NT2/D1 (cell line): ENCODE results near the gene AQP12A.
"Not testable (repeated sequence)": the region's sequence is repeated elsewhere in the genome, so short reads cannot be mapped to it uniquely, and the experiment has no call there.

Source experiments
- DNase-seq: peaks from one replicate; pipeline ENCODE4 v3.0.0-alpha.2; 2011; ENCODE audit warnings: low read depth, low spot score
- H3K27me3 ChIP-seq: 2 replicates; pipeline ENCODE4 v1.6.0; 2011; ENCODE audit warnings: mild to moderate bottlenecking; ENCODE audit not compliant: insufficient read length, insufficient read depth
- H3K36me3 ChIP-seq: 2 replicates; pipeline ENCODE4 v1.6.1; 2011; ENCODE audit warnings: mild to moderate bottlenecking, low read length, mixed read lengths; ENCODE audit not compliant: insufficient read depth, insufficient read length
- H3K4me1 ChIP-seq: 2 replicates; pipeline ENCODE4 v1.5.1; 2011; ENCODE audit not compliant: insufficient read depth, insufficient read length
- H3K4me3 ChIP-seq: 2 replicates; pipeline ENCODE4 v1.5.1; 2011; ENCODE audit warnings: low read depth; ENCODE audit not compliant: insufficient read length
- H3K9ac ChIP-seq: 2 replicates; pipeline ENCODE4 v1.6.0; 2011; ENCODE audit warnings: low read depth; ENCODE audit not compliant: insufficient read length
- H3K9me3 ChIP-seq: 2 replicates; pipeline ENCODE4 v1.5.1; 2011; ENCODE audit warnings: mild to moderate bottlenecking, low read length; ENCODE audit not compliant: insufficient read depth
- SUZ12 ChIP-seq: IDR thresholded peaks from 2 replicates; pipeline ENCODE4 v1.6.1; 2011; ENCODE audit not compliant: insufficient read length, insufficient read depth; ENCODE audit errors: extremely low read depth
- YY1 ChIP-seq: IDR thresholded peaks from 2 replicates; pipeline ENCODE4 v1.6.1; 2011; ENCODE audit not compliant: insufficient read length, insufficient read depth
- ZNF274 ChIP-seq: IDR thresholded peaks from 2 replicates; pipeline ENCODE4 v1.6.1; 2011; ENCODE audit warnings: mild to moderate bottlenecking, low read depth, low read length

Gene AQP12A

DNA sequence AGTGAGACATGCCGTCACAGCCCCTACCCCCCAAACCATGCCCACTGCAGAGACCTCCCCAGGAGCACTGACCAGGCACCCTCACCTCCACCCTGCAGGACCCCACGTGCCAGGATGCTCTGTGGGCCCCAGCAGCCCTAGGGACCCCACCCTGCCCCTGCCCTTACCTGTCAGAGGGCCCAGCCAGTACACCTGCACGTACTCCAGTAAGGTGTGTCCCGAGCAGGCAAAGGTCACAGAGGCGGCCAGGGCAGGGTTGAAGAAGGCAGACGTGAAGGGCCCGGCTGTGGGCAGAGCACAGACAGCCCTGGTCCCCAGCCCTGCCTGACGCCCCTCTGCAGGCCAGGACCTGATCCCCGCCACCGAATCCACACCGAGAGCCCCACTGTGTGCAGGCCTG is 11.5 kb upstream of the AQP12A start:
- H3K36me3 ChIP-seq, H3K9me3 ChIP-seq, H3K4me3 ChIP-seq, DNase-seq, H3K27me3 ChIP-seq, H3K4me1 ChIP-seq, H3K9ac ChIP-seq: not testable (repeated sequence)

DNA sequence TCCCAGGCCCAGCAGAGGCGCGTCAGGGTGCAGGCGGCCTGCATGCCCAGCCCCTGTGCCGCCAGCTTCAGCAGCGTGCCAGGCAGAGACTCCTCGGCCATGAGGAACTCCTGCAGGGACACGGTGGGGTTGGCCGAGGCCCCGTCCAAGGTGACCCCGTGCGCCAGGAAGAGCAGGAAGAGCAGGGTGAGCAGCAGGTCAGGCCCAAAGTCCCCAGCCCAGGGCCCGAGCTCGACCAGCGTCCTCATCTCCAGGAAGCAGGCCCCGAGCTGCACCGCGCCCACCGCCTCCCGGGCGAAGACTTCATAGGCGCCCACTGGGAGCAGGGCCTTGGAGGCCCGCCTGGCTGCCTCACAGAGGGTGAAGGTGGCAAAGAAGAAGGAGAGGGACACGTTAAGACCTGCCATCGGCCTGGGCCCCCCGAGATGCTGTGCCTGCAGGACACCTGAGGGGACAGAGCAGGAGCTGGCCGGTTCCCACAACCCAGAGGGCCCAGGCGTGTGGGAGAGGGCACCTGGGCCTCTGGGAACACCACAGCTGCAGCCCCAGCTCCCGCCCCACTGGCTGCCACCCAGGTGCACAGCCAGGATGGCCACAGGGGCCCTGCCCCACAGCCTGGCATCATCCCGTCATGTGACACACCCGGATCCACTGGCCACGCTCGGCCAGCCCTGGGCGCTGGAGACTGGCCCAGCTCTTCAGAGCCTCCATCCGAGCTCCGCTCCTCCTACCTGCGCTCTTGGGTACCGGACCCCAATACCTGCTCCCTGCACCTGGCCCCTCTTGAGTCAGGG is 9.0 kb upstream of the AQP12A start, which contains the start of gene AQP12B:
TSS of gene AQP12B (minus strand) at position 455 of the 794 bp plus-strand sequence. CDS start at position 407, 48 bp downstream.
- H3K9ac ChIP-seq, H3K4me3 ChIP-seq, H3K36me3 ChIP-seq, H3K4me1 ChIP-seq, H3K9me3 ChIP-seq, H3K27me3 ChIP-seq, DNase-seq: not testable (repeated sequence)

DNA sequence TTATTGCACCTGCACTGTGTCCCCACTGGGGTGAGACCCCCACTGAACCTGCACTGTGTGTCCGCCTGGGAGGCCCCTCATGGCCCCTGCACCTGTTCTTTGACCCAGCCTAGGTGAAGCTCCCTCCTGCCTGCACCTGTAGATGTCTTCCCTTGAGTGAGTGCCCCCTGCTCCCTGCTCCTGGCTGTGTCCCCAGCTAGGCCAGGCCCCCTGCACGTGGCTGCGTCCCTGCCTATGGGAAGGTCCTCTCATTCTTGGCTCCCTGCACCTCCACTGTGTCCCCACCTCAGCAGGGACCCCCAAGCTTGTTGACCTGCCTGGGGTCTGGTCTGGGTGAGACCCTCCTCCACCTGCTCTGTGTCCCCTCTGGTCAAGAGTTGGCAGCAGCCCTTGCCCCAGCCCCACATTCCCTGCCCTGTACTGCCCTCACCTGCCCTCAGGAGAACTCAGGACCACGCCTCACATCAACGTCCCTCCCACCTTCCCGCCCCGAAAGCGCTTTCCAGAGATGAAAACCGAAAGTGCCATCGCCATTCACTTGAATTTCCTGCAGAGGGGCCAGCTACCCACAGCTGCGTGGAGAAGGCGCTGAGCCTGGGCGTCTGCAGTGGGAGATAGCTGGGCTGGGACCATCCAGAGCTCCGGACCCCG is 8.2 kb upstream of the AQP12A start:
- not testable (repeated sequence) for DNase-seq, H3K9me3 ChIP-seq, H3K9ac ChIP-seq

DNA sequence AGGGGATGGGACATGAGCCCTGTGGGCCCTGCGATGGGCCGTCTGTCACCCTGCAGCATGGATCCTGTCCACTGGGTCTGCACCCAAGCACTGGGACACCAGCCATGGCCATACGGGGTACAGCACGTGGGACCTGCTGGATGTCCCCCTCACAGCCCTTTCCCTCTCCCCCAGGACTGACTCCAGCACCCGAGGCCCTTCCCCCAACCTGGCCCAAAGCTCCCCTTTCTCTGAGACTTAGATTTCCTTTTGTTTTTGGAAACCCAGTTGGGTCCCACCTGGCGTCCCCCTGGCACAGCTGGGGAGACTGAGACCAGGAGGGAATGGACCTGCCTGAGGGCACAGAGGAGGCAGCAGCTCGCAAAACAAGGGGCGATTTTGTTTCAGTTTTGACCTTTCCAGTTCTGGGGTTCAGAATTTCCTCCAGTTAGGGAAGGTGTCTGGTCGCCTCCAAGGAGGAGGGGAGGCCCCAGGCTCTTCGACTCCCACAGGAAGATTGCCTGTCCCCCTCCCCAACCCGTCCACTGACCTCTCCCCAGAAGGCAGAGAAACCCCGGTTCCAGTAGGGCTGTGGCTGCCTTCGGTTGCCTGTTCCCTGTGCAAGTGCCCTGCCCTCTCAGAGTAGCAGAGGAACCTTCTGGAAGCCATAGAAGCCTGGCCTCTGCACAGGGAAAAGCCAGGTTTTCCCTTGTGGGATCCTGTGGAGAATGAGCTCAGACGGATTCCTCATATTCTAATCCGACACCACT is 7.5 kb upstream of the AQP12A start:
- H3K9ac ChIP-seq, H3K36me3 ChIP-seq, H3K4me1 ChIP-seq, DNase-seq, H3K27me3 ChIP-seq, H3K4me3 ChIP-seq, H3K9me3 ChIP-seq: not testable (repeated sequence)

More for the DNA sequence above, 8.2 kb upstream of the AQP12A start:
- H3K27me3 ChIP-seq, H3K4me1 ChIP-seq, H3K4me3 ChIP-seq, H3K36me3 ChIP-seq: not testable (repeated sequence)

DNA sequence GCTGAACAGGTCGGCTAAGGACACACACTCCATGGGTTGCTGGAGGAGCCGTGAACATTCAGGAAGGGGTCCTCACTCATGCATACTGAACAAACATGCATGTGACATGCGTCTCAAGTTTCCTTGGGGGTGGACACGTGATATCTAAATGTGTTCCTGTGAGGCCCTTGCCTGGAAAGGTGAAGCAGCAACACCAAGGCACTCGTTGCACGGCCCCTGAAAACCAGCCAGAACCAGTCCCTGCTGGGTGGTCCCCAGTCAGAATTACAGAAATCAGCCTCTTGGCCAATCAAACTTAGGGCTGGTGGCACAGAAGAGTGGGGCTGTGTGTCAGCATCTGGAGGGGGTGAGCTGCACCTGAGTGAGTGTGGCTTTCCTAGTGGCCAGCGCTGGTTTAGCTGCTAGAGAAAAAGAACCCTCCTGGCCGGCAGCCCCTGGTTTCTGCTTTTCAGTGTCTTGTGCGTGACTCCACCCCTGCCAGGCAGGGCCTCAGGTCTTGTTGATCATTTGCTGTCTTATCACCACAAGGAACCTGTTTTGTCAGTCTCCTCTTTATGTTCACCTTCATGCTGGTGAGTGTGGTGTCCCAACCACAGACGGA is 5.8 kb upstream of the AQP12A start:
- H3K9ac ChIP-seq, result no peak overlapping the region
- no peak for DNase-seq
- H3K36me3 ChIP-seq, result no peaks in the 10 kb centered on the region
- no peaks in the 10 kb centered on the region for H3K27me3 ChIP-seq
- H3K4me3 ChIP-seq, result no peak overlapping the region
- TF ChIP-seq ZNF274, result no peak
- no peak for TF ChIP-seq SUZ12
- no peak for TF ChIP-seq YY1
- no peaks in the 10 kb centered on the region for H3K9me3 ChIP-seq
- peaks cover 3% of the 10 kb centered on the region for H3K4me1 ChIP-seq

DNA sequence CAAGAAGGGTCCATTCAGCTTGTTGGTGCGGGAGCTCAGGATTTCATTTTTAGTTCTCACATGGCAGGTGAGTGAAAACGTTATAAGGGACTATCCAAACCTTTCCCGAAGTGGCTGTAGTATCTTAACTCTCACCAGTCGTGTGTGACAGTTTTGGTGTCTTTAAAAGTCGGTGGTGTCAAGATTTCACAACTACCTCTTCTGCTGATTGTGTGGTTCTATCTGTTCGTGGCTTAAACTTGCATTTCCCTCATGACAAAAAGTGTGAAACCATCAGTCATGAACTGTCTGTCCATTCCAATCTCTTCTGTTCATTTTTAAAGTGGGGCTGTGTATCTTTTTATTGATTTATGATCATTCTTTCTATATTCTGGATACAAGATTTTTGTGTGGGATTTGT is 5.2 kb upstream of the AQP12A start:
- no peak overlapping the region for H3K4me3 ChIP-seq
- no peaks in the 10 kb centered on the region for H3K36me3 ChIP-seq
- peaks cover 3% of the 10 kb centered on the region for H3K4me1 ChIP-seq
- no peak for DNase-seq
- H3K27me3 ChIP-seq, result no peaks in the 10 kb centered on the region
- H3K9me3 ChIP-seq, result no peaks in the 10 kb centered on the region
- no peak overlapping the region for H3K9ac ChIP-seq
- TF ChIP-seq SUZ12, result no peak
- TF ChIP-seq YY1, result no peak
- TF ChIP-seq ZNF274, result no peak

DNA sequence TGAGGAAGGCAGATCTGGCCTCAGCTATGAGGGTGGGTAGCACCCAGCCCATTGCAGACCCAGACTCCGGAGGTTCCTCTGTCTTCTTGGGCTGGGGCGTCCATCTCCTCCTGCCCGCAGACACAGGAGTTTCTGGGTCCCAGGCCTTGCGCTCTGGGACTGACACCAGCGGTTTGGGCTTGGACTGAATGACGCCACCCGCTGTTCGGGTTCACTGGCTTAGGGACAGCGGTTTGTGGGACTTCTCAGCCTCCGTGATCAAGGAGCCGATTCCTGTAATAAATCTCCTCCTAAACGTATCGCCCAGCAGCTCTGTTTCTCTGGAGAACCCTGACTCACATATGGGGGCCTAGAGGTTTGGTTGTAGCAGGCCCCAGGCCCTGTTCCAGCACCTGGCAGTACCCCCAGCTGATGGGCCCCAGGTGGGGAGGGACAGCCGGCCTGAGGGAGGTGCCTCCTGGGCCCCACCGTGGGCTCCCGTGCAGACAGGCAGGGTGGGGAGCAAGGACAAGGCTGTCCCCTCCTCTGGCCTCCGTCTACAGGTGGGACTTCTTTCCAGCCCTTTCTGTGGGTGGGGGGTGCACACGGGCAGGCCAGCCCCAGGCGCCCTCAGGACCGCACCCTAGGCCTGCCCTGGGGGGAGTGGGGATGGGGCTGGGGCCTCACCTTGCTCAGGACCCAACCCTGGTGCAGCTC is 4.5 kb upstream of the AQP12A start:
- no peak for DNase-seq
- no peaks in the 10 kb centered on the region for H3K27me3 ChIP-seq
- TF ChIP-seq SUZ12, result no peak
- no peak for TF ChIP-seq ZNF274
- TF ChIP-seq YY1, result no peak
- no peaks in the 10 kb centered on the region for H3K36me3 ChIP-seq
- H3K4me3 ChIP-seq, result no peak overlapping the region
- no peaks in the 10 kb centered on the region for H3K9me3 ChIP-seq
- H3K9ac ChIP-seq, result no peak overlapping the region
- peaks cover 3% of the 10 kb centered on the region for H3K4me1 ChIP-seq
